Subcutaneous adipose tissue (tissue), 4 donors: Measurements from ENCODE around the gene EXOC2. TPM values are rescaled to one million over a fixed set of nuclear protein-coding genes. Genes with fewer than 3 reads are reported as not detected.

Experiments used
- total RNA-seq, 4 donors: library from RNA; depleted of rRNA; stranded (reverse); fragments of >200 nt; gene quantifications; one replicate each; pipeline ENCODE4 v1.1.0, GENCODE V29; 2016
- TF ChIP-seq, protein P1 (sequence below): fragments of 450-650 bp; IDR thresholded peaks from one replicate; pipeline ENCODE4 v1.5.1; 2016; ENCODE audit warnings: low read depth, mild to moderate bottlenecking, control low read depth, antibody characterized with exemption, moderate library complexity

Gene EXOC2
- total RNA-seq, 4 donors from 2014 or later, result 18.9 to 28.4 (median 20.2) TPM

DNA sequence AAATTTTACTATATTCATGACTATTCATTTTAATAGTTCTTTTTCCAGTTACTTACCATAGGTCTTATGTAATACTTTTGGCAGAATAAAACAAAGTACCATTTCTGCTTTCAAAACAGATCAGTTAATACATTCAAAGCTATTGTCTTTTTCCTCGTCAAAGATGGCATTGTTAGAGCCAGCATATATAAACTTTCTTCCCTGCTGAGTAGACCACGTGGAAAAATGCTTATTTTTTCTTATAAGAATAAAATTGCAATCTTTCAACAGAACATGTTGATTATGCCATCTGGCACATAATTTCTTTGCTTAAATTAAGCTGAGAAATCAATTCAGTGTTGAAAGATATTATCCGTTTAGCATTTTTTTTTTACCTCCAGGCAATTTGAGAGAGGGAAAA, 34.9 kb upstream of the EXOC2 start:
- TF ChIP-seq, protein P1, sequence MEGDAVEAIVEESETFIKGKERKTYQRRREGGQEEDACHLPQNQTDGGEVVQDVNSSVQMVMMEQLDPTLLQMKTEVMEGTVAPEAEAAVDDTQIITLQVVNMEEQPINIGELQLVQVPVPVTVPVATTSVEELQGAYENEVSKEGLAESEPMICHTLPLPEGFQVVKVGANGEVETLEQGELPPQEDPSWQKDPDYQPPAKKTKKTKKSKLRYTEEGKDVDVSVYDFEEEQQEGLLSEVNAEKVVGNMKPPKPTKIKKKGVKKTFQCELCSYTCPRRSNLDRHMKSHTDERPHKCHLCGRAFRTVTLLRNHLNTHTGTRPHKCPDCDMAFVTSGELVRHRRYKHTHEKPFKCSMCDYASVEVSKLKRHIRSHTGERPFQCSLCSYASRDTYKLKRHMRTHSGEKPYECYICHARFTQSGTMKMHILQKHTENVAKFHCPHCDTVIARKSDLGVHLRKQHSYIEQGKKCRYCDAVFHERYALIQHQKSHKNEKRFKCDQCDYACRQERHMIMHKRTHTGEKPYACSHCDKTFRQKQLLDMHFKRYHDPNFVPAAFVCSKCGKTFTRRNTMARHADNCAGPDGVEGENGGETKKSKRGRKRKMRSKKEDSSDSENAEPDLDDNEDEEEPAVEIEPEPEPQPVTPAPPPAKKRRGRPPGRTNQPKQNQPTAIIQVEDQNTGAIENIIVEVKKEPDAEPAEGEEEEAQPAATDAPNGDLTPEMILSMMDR, result no peak

DNA sequence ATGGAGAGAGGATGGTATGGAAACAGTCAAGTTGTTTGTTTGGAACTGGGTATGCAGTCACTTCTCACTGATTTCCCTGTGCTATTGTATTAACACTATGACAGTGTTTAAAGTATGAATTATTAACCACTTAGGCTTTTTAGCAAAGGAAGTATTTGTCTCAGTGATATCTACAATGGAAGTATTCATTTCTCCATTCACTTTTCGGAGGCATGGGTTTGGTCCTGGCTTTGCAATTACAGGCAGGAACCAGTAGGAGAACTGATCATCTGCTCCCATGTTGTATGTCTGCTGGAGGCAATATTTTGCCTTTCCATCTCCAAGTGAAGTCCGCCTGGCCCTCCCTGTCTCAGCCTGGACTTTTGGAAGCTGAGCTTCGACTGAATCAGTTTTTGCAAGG, 30.6 kb upstream of the EXOC2 start:
- TF ChIP-seq, protein P1, result no peak

DNA sequence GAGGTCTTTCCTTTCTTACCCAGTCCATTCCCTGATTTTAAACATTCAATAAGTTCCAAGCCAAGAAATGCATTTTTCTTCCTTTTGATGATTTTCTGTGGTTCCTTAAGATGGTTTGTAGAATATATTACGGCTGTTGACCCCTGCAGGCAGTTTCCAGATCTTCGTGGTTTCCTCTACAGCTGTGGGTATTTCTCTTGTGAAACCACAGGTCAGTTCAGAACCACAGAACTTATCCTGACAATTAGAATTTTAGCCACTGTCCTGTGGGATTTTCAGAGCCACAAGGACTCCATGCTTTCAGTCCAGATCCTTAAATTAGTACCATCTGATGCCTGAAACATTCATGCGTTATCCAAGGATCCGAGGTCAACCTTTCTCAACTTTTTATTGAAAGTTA, 29.7 kb upstream of the EXOC2 start:
- TF ChIP-seq, protein P1, result no peak

DNA sequence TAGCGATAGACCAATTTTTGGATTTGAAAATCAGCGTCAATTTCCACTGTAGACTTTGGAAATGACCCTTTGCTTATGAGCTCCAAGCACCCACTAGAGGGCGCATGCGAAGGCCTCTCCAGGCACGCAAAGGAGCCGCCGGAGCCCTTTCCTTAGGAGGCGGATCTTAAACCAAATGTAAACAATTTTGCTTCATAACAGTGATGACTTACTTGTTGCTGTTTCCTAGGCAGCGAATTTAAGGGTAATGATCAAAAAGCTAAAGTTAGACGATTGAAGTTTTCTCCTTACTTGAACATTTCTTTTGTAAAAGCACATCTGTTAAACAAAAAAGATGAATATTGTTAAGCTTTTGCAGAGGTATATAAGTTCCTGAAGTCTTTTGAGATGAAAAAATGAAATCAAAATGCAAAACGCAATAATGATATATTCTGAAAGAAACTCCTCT, 29.2 kb upstream of the EXOC2 start:
- TF ChIP-seq, protein P1, result no peak

DNA sequence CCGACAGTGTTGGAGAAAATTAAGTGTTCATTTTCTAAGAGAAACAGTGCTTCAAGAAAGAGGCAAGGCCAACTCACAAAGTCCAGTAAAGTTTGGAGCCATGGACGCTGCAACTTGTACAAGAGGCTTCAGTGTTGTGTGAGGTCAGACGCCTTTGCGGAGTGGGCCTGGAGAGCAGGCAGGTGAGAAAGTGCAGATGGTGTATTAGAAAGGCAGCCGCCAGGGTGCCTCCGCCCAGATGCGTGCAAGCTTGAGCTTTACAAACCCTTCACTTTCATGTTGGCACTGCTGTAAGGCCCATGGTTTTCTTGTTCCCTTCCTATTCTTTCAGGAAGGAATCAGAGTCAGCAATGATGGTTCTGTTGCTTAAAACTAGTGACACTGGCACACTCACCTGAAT, 25.4 kb upstream of the EXOC2 start:
- TF ChIP-seq, protein P1, result no peak

DNA sequence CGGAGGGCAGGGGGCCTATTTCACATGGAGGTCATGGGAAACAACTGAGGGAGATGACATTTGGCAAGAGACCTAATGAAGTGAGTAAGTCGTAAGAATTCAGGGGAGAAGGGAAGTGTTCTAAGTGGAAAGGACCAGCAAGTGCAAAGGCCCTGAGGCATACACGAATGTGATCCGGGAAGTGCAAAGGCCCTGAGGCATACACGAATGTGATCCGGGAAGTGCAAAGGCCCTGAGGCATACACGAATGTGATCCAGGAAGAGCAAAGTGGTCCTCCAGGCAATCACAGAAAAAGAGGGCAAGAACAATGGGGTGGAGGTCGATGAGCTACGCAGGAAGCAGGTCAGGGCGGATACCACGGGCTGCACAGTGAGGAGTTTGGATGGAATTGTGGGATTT, 24.2 kb upstream of the EXOC2 start:
- TF ChIP-seq, protein P1, result no peak

DNA sequence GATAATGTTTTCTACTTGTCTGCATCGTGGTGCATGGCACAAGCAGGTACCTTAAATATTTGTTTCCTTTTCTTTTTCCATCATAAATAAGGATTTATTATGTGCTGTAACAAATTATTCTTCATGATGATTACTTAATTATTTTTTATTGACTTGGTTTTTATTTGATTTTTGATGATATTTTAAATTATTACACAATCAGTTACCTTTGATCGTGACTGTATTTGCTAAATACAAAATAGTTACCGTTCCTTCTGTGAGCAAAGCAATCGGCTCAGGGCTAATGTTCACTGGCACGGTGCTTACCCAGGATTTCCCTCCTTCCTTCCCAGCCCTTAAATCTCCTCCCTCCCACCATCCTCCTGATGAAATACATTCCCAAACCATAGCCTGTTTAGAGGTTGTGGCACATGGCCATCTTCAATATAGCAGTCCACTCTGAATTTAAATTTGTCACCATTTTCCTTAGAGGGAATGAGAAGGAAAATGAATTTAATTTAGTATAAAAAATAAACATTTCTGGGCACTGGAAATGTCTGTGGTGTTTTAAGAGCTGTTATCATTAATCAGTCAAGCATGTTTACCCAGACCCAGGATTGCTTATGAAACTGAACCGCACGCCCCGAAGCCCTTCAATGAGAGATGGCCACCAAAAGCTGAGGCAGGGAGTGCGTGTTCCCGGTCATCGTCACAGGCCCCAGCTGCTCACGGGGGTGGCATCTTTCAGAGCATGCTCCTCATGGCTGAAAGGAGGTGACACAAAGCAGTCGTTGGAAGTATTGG, 23.0 kb upstream of the EXOC2 start:
- TF ChIP-seq, protein P1, result no peak
